Measurements from ENCODE around the gene BCAS1.

DNA sequence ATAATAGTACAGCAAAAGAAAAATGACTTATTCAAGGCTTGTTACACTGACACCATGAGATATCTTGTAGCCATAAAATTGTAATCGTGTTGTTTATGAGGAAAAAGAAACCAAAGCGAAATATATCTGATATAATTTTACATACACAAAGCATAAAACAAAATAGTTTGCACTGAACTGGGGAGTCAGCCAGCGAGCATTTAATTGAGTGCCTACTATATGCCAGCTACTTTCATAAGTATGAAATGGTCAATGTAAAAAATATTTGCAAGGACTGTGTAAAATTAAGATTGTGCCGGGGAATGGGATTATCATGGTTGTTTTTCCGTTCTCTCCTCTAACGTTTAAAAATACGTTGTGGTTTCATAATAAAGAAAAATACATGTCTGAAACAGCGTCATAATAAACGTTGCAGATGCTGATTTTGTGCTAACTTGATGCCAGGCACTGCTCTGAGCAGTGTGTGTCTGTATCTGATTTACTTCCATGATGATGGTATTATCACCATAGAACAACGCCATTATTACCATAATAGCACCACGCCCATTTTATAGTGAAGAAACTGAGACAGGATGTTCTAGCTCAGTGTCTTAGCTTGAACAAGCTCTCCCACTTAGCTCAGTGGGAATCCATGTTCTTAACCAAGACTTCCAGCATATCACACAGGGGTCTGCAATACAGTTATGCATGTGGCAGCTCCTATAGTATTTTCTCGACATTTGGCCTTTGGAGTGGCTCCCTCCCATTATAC lies 144.6 kb downstream of the BCAS1 start:
- TF ChIP-seq, protein P1, sequence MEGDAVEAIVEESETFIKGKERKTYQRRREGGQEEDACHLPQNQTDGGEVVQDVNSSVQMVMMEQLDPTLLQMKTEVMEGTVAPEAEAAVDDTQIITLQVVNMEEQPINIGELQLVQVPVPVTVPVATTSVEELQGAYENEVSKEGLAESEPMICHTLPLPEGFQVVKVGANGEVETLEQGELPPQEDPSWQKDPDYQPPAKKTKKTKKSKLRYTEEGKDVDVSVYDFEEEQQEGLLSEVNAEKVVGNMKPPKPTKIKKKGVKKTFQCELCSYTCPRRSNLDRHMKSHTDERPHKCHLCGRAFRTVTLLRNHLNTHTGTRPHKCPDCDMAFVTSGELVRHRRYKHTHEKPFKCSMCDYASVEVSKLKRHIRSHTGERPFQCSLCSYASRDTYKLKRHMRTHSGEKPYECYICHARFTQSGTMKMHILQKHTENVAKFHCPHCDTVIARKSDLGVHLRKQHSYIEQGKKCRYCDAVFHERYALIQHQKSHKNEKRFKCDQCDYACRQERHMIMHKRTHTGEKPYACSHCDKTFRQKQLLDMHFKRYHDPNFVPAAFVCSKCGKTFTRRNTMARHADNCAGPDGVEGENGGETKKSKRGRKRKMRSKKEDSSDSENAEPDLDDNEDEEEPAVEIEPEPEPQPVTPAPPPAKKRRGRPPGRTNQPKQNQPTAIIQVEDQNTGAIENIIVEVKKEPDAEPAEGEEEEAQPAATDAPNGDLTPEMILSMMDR (IDR thresholded peaks at IDR 0.05), result no peak
- TF ChIP-seq POLR2A (IDR thresholded peaks at IDR 0.05) (no peak), POLR2AphosphoS5 (IDR thresholded peaks at IDR 0.05) (no peak)

All from prostate gland (tissue), 2 donors.